Stimulated activated CD8-positive, alpha-beta memory T cell treated with anti-CD3 and anti-CD28 coated beads, Interleukin-7, amount 100 ng/mL, for 24 hours (primary cell): ENCODE measurements around the gene MUC16.

Experiments
- DNase-seq: peaks from one replicate; pipeline ENCODE4 v3.0.0-alpha.2; 2020; ENCODE audit warnings: low read depth

Gene MUC16

GRCh38 chr19:9008667-9009066 is 1.5 kb downstream of the MUC16 start:
- DNase-seq: no peak

- DNase-seq: no peak
Measured at GRCh38 chr19:9000933-9001332, 9.3 kb downstream of the MUC16 start.

- DNase-seq: no peak
Measured at GRCh38 chr19:8988204-8988603, 22.0 kb downstream of the MUC16 start.

GRCh38 chr19:8986296-8986695 is 23.9 kb downstream of the MUC16 start:
- no peak for DNase-seq

GRCh38 chr19:8973501-8974091 is 36.6 kb downstream of the MUC16 start:
- no peak for DNase-seq

GRCh38 chr19:8965887-8966286 is 44.3 kb downstream of the MUC16 start:
- DNase-seq: no peak
